Activated CD4-positive, alpha-beta T cell treated with anti-CD3 and anti-CD28 coated beads, Interleukin-2, amount 50 U/mL, for 16 hours (primary cell): ENCODE results near the gene MRPL14.
"Not testable (repeated sequence)": the region's sequence is repeated elsewhere in the genome, so short reads cannot be mapped to it uniquely, and the experiment has no call there.

ENCODE experiments used
- DNase-seq: peaks from one replicate; pipeline ENCODE4 v3.0.0-alpha.2; 2020

Gene MRPL14

GRCh38 chr6:44149369-44150012 lies 22.2 kb upstream of the MRPL14 start:
- DNase-seq = no peak

DNA sequence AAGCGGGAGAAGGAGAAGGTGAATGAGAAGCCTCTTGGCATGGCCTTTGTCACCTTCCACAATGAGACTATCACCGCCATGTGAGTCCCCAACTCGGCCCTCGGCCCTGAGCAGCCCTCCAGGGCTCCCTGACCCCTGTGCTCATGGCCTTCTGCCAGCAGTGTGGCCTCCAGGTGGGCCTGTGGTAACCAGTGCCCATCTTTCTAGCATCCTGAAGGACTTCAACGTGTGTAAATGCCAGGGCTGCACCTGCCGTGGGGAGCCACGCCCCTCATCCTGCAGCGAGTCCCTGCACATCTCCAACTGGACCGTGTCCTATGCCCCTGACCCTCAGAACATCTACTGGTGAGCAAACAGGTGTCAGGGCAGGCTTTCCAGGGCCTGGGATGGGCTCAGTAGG lies 21.1 kb upstream of the MRPL14 start:
- DNase-seq = no peak

GRCh38 chr6:44147256-44147655 lies 20.0 kb upstream of the MRPL14 start:
- DNase-seq = no peak

- no peak for DNase-seq
Measured at GRCh38 chr6:44146685-44147084, 19.4 kb upstream of the MRPL14 start.

DNA sequence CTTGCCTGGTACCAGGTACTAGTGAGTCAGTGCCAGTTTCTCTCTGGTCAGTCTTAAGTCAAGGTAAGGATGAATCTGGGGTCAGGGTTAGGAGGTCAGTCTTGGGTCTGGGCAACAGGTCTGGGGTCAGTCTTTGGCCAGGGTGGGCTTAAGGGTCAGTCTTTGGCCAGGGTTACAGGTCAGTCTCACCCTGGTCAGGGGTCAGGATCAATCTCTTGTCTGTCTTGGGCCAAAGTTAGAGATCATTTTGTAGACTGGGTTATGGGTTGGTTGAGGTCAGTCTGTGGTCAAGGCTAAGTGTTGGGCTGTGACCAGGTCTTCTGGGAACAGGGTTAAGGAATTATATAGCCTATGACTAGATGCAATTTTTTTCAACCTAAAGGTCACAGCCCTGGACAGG lies 18.6 kb upstream of the MRPL14 start:
- no peak for DNase-seq

DNA sequence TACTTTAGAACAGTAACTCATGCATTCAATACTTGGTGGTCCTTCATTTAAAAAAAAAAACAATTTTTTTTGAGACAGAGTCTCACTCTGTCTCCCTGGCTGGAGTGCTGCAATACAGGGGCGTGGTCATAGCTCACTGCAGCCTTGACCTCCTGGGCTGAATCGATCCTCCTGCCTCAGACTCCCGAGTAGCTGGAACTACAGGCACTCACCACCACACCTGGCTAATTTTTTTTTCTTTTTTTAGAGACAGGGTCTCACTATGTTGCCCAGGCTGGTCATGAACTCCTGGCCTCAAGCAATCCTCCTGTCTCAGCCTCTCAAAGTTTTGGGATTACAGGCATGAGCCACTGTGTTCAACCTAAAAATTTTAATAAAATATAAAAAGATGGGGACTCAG lies 17.3 kb upstream of the MRPL14 start:
- DNase-seq = not testable (repeated sequence)

DNA sequence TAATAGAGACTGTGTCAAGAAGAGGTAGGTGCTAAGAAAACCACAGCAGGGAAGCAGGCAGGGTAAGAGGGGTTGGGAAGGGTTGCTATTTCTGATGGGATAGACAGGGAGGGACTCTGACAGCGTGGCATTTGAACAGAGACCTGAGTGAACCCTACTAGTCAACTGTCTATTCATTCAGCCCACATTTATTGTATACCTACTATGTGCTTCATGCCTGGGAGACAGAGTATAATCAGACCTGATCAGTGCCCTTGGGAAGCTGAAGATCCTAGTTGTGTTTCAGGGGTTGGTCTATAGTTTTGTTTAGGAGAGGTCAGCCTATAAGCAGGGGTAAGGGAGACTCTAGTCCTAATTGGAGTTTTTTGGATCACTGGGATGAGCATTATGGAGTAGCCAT lies 16.5 kb upstream of the MRPL14 start:
- no peak for DNase-seq

- no peak for DNase-seq
Measured at GRCh38 chr6:44142835-44143234, 15.6 kb upstream of the MRPL14 start.

DNA sequence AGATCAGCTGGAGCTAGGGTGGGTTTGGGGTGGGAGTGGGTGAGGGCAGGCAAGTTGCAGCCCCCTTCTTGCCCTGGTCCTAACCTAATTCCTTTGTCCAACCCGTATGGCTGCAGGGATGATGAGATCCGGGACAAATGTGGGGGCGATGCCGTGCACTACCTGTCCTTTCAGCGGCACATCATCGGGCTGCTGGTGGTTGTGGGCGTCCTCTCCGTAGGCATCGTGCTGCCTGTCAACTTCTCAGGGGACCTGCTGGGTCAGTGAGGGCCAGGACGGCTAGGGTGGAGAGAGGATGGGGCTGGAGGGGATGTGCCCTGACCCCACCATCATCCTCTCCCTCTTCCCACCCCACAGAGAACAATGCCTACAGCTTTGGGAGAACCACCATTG lies 12.1 kb upstream of the MRPL14 start:
- DNase-seq = no peak

DNA sequence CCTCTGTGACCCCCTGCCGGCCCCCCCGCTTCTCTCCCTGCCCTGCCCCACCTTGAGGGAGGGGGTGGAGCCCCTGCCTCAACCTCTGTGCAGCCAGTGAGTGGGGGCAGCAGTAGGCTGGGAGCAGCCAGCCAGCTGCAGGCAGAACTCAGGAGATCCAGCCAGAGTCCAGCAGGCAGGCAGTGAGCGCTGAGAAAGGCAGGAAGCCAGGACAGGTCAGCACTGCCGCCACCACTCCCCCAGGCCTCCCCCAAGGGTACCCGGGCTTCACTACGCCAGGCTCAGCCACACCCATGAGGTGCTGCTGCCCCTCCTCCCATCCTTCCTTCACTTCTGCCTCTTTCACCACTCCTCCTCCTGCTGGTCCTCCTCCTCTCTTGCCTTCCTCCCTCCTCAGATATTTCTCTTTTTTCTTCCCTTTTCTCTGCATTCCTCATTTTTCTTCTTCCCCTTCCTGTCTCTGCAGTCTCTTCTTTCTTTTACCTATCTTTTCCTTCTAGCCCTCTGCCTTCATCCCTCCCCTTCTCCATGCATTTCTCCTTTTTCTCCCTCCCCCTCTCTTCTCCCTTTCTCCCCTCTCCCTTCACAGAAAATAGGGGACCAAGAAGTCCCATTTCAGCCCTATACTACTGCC lies 11.6 kb upstream of the MRPL14 start:
- DNase-seq = no peak

DNA sequence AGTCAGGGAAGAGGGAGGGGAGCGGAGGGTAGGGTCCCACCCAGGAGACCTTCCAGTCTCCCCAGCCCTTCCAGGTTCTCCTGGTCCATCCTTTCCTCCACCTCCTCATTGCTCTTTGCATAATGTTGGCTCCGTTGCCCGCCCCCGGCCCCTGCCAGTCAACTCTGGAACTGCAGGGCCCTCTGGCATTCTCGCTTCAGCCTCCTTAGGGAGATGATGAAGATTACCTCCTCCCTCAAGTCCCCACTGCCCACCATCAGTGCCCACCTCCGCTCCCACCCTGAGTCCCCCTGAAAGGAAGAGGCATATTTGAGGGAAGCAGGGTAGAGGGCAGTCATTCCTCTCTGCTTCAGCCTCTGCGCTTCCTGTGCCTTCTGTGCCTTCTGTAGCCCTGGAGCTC lies 8.6 kb upstream of the MRPL14 start:
- no peak for DNase-seq

DNA sequence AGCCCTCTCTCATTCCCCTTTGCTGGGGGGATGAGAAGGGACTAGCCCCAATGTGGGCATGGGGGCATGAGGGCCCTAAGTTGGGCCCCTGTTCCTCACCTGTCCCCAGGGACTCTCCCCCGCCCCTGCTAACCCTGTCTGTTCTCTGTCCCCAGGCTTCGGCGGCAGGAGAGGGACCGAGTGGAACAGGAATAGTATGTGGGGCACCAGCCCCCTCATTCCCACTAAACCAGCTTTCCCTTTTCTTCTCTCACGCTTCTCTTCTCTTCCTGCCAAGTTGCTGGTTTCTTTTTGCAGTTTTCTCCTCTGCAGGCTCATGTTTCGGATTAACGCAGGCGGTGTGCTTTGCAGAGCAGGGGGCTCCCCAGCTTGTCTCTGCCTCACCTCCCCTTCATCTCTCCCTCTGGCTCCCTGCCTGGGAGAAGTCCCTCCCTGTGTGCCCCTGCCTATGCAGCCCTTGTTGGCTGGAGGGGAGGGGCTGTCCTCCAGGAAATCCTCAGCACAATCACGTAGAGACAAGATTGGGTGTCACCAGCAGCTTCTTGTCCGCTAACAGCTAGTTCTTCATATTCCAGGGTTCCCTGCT lies 8.0 kb upstream of the MRPL14 start:
- no peak for DNase-seq

GRCh38 chr6:44133981-44134711 lies 6.9 kb upstream of the MRPL14 start:
- DNase-seq = no peak

DNA sequence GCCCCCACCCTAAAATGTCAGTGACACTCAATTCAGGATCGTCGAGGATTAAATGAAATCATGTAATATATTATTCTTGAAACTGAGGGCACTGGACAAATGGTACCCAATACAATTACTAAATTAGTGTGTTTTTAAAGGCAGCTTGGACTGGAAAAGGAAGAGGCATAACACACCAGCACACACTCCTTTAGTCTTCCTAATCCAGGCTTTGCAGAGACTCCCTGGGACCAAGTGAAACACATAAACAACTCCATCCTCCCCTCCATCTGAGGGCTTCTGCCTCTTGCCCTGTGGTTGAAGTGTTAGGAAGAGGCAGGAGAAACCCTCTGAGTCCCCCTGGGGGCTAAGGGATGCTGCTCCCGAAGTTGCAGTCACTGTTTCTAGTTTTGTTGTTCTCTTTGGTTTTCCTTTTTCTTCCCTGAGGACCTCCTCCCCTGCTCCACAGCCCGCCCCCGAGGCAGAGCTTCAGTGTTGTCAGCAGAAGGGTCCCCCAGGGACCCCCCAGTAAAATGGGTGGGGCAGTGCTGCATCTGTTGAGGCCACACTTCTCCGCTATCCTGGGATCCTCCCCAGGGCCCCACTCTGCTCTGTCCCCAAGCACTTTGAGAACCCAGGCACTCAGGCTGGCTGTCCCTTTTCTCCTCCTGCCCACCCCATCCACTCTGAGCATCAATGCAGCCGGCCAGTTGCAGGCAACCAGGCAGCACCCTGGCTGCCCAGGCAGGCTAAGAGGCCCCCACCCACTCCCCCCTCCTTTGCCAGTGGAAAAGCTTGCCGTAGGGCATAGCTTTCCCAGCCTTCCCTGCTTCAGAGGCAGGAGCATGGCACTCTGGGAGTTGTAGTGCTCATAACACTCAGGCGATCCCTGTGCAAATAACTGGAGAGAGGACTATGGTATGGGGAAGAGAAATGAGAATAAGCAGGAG lies 6.0 kb upstream of the MRPL14 start:
- no peak for DNase-seq

GRCh38 chr6:44132476-44132875 lies 5.2 kb upstream of the MRPL14 start:
- DNase-seq = no peak

GRCh38 chr6:44131892-44132291 lies 4.6 kb upstream of the MRPL14 start:
- DNase-seq = no peak

DNA sequence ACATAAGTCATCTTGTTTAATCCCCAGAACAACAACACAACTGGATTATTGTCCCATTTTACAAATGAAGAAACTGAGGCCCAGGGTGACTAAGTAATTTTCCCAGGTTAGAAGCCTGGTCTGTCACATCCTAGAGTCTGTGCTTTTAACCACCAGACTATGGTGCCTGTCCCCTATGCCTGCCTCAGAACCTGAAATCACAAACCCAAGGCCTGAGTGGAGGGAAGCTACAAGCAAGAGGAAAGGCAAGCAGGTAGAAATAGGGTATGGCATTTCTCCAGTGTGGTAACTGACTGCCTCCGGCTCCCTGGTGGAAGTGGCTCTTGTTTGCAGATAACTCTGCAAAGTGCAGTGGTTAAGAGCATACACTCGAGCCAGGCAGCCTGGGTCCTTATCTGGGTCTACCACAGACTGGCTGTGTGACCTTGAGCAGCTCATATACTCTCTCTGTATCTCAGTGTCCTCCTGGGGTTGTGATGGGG lies 2.6 kb upstream of the MRPL14 start:
- DNase-seq = no peak

DNA sequence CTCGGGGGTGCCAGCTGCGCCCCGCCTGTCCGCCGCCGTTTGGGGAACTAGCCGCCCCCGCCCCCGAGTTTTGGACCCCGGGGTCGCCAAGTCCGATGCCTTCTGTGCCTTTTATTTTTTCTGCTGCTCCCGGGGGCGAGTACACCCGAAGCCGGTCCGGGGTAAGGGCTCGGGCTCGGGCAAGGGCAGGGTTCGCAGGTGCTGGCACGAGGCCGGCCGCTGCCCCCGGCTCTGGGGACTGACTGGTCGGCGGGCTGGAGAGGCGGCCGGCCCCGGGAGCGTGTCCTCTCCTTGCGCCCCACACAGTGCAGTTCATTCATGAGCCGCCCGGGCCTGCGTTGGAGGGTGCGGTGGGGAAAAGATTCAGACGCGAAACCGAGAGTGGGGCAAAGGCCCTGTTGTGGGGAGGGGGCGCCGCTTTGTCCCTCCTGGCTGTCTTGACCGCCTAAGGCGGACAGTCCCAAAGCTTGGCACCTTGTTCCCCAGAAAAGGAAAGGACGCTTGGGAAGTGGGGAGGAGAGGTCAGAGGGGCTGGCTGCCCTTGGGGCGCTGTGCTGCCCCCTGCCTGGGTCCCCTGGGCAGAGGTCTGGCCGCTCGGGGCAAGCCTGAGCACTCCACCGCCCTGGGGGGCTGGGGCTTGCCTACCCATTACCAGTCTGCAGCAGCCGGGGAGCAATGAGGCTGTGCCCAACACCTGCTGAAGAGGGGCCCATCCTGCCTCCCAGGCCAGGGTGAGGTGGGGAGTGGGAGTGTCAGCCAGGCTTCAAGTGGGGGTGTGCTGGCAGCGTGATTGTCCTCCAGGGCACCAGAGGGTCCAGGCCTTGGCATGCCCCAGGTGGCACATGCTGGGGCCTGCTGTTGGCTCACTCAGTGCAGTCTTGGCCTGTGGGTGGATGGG lies 1.0 kb upstream of the MRPL14 start:
- no peak for DNase-seq

DNA sequence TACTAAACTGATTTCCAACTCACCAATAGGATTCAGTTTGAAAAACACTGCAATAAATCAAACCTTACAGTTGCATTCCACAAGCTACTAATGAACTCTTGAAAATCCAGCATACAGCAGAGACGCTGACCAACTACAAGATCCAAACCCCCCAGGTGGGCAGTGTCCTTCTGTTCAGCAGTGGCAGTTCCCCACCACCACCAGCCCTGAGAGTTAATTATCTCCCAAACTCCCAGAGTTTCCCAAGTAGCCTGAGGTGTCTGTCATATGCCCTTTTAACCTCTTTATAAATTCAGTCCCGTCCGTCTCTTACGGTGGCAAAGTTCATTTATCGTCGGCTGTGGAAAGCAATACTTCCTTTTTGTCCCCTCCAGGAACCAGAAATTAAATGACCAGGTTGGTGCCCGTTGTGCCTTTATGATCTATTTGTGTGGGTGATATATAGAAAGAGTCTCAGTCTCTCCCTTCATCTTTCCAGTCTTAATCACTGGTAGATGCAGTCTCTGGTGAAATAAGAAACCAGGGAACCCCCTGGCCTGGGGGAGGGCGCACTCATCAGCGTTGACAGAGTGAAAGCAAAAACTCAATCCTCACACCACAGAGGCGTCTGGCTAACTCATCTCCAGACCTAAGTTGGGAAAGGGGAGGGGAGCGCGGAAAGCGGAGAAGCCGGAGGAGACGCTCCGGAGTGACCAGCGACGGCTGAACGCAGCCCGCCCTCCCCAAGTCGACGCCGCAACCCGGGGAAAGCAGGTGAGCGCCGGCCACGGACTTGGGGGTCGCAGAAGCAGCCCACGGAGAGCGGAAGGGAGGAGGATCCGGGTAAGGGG lies 717 bp downstream of the MRPL14 start:
- peak; percentile 83 for DNase-seq

DNA sequence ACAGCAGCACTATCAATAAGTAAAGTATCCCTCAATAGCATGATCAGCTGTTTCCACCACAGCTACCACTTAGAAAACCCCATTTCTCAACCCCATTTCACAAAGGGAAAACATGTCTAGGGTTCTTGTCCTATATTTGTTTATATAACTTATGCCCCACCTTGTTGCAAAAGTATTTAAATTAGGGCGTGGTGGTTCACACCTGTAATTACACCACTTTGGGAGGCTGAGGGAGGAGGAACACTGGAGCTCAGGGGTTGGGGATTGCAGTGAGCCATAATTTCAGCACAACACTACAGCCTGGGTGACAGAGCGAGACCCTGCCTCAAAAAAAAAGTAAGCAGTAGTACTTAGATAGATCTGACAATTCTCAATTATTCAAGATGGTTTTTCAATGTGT lies 3.7 kb downstream of the MRPL14 start:
- no peak for DNase-seq

DNA sequence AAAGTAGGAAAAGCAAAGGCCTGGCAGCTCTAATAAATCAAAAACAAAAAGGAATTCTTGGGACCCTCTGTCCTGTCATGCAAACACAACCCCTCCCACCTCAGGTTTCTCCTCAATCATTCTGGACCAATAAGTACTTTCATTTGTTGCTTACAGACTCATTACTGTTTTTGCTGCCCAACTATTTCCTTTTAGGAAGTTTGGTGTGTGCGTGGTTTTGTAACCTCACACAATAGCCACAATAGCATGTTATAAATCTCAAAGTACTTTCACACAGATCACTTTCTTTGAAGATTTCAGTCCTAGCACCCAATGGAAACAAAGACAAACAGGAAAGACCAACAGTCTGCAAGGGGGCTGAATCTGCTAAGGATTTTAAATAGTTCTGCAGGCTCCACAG lies 4.5 kb downstream of the MRPL14 start:
- DNase-seq = peak; percentile 57
